ENCODE data around the gene MAFG. TPM values are rescaled to one million over a fixed set of nuclear protein-coding genes. Genes with fewer than 3 reads are reported as not detected.

Gene MAFG
- total RNA-seq, 1 experiment from 2014 or later, result 31.7 TPM

DNA sequence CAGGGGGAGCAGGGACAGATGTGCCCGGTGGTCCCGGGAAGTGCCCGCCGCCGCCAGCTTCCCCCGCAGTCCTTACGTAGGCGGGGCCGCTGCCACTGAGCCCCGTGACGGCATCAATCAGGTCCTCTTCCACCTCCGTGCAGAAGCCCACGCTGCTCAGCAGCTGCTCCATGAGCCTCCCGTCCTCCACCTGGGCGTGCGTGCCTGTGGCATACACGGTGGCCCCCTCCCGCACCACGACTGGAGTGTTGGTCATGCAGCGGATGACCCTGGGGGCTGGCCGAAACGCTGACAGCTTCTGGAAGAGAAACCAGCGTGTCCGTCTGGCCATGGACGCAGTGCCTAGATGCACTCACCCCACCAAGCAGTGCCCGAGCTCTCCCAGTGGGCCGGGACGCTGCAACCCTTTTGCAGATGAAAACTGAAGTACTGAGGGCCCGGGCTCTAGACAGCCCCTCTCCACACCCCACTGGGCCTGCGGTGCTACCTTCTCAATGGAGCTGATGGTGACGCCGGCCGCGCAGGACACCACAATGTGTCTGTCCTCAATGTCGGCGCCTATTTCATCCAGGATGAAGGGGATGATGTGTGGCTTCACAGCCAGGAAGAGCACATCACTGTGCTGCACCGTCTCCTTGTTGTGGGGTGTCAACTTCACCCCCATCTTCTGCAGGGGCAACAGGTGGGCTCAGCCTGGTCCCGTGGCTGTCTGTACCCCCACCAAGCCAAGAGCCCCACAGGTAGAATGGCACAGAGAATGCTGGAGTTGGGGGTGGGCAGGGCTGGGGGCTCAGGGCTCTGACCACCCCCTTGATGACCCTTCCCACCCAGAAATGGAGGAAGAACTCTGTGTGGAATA is 7.5 kb upstream of the MAFG start:
- Histone ChIP-seq H3K27me3 (ENCODE audit: control insufficient read depth, insufficient read depth, low read length) (no peaks in the 10 kb centered on the region; the same call in 1 of the 2 replicates), H3K36me3 (replicated peaks; ENCODE audit: control insufficient read depth, insufficient read depth, low read length) (peaks cover 12% of the 10 kb centered on the region), H3K4me3 (ENCODE audit: insufficient read depth, low read depth, low read length) (no peak overlapping the region)
- no peak for DNase-seq

DNA sequence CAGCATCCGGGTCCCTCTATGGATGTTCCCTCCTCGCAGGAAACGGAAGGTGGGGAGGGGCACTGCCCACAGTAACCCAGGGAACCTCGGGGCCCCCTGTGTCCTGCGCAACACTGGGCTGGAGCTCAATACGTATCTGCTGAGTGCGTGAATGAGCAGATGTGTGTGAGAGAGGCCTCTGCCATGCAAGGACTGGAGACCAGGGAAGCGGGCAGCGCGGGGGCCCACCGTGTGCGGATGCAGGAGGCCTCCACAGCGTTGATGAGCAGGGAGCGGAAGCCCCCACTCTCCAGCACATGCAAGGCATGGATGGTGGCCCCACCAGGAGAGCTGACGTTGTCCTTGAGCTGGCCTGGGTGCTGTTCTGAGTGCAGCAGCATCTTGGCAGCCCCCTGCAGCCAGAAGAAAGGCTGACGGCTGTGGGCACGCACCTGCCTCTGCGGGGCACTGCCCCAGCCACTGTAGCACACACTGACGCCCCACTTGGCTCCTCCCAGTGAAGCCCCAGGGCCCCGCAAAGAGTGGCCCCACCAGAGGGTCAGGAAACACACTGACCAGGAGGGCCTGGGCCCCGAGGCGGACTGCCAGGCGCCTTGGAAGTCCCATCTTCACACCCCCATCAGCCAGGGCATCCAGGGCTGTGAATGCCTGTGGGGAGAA is 6.7 kb upstream of the MAFG start:
- Histone ChIP-seq H3K4me3 (ENCODE audit: insufficient read depth, low read depth, low read length) (no peak overlapping the region), H3K36me3 (replicated peaks; ENCODE audit: control insufficient read depth, insufficient read depth, low read length) (peaks cover 12% of the 10 kb centered on the region), H3K27me3 (ENCODE audit: control insufficient read depth, insufficient read depth, low read length) (no peaks in the 10 kb centered on the region; the same call in 1 of the 2 replicates)
- no peak for DNase-seq

GRCh38 chr17:81933178-81933699 is 5.7 kb upstream of the MAFG start:
- H3K36me3 ChIP-seq (replicated peaks; ENCODE audit: control insufficient read depth, insufficient read depth, low read length), result peaks cover 12% of the 10 kb centered on the region
- DNase-seq, result no peak
- peaks cover 8% of the 10 kb centered on the region for H3K27me3 ChIP-seq (ENCODE audit: control insufficient read depth, insufficient read depth, low read length)
- H3K4me3 ChIP-seq (ENCODE audit: insufficient read depth, low read depth, low read length), result no peak overlapping the region

- Histone ChIP-seq H3K36me3 (replicated peaks; ENCODE audit: control insufficient read depth, insufficient read depth, low read length) (peaks cover 12% of the 10 kb centered on the region), H3K4me3 (ENCODE audit: insufficient read depth, low read depth, low read length) (no peak overlapping the region), H3K27me3 (ENCODE audit: control insufficient read depth, insufficient read depth, low read length) (peaks cover 10% of the 10 kb centered on the region)
- no peak for DNase-seq
Observed at GRCh38 chr17:81932333-81932983, 4.9 kb upstream of the MAFG start.

DNA sequence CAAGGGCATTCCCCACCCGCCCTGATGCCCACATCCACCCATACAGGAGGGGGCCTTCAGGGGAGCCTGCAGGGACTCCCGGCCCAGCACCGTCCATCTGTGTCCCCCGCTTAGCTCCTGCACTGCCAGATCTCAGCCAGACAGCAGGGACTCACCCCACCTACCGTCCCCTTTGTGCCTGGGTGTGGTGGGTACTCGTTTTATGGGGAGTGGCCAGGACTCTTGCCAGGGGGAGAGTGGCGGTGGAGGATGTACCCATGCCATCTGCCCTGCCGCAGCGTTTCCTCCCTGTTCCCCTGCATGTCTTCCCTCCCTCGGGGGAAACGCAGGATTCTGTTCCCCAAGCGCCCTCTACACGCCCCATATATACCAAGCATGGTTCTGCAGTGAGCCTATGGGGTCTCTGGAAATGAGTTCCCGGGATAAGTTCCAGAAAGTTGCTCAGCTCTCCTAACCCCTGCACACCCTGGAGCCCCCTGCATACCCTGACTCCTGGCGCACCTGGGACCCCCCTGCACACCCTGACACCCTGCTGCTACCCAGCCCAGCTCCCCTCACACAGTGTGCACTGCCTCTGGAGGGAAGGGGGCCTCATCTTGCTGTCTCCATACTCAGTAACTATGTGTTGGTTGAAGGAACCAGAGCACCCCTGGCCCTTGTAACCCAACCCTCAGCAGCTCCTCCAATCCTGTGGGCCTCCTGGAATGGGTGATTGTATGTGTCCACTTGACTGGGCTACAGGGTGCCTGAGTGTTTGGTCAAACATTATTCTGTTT is 4.2 kb upstream of the MAFG start:
- peaks cover 12% of the 10 kb centered on the region for H3K36me3 ChIP-seq (replicated peaks; ENCODE audit: control insufficient read depth, insufficient read depth, low read length)
- DNase-seq, result no peak
- no peak overlapping the region for H3K4me3 ChIP-seq (ENCODE audit: insufficient read depth, low read depth, low read length)
- H3K27me3 ChIP-seq (ENCODE audit: control insufficient read depth, insufficient read depth, low read length), result peaks cover 10% of the 10 kb centered on the region

- Histone ChIP-seq H3K27me3 (ENCODE audit: control insufficient read depth, insufficient read depth, low read length) (peaks cover 10% of the 10 kb centered on the region), H3K4me3 (ENCODE audit: insufficient read depth, low read depth, low read length) (no peak overlapping the region), H3K36me3 (replicated peaks; ENCODE audit: control insufficient read depth, insufficient read depth, low read length) (peaks cover 12% of the 10 kb centered on the region)
- DNase-seq, result no peak
Observed at GRCh38 chr17:81931189-81931556, 3.6 kb upstream of the MAFG start.

GRCh38 chr17:81930142-81931125 is 2.9 kb upstream of the MAFG start:
- peaks cover 12% of the 10 kb centered on the region for H3K36me3 ChIP-seq (replicated peaks; ENCODE audit: control insufficient read depth, insufficient read depth, low read length)
- H3K4me3 ChIP-seq (ENCODE audit: insufficient read depth, low read depth, low read length), result no peak overlapping the region
- DNase-seq, result no peak
- H3K27me3 ChIP-seq (ENCODE audit: control insufficient read depth, insufficient read depth, low read length), result peaks cover 10% of the 10 kb centered on the region

DNA sequence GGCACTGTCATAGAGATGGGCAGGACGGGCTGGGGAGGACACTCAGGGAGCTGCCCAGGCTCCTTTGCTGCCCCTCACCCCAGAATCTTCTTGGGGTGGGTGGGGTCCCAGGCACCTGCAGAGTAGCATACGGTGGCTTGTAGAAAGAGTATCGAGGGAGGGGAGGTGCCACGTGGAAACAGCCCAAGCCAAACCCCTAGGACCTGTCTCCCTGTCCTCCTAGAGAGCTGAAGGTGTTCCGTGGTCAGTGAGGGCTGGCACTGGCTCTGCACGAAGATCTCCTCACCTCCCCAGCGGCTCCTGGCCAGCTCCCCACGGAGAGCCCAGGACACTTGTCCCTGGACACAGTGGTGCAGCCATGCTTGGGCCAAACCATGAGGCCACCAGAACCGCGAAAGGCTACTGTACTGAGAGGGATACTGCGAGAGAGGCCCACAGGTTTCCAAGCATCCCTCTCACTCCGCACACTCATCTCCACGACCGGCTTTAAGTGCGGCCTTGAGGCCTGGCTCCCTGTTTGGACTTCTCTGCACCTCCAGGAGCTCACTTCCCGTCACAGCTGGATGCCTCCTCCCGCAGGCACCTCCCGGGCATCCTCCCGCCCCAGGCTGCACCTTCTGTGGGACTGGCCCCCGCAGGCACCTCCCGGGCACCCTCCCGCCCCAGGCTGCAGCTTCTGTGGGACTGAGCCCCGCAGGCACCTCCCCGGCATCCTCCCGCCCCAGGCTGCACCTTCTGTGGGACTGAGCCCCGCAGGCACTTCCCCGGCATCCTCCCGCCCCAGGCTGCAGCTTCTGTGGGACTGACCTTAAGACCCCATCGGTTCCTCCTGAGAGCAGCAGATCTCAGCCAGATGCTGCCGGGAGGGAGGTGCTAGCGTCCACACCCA is 2.0 kb upstream of the MAFG start:
- no peak overlapping the region for H3K4me3 ChIP-seq (ENCODE audit: insufficient read depth, low read depth, low read length)
- no peak for DNase-seq
- peaks cover 10% of the 10 kb centered on the region for H3K27me3 ChIP-seq (ENCODE audit: control insufficient read depth, insufficient read depth, low read length)
- peaks cover 6% of the 10 kb centered on the region for H3K36me3 ChIP-seq (replicated peaks; ENCODE audit: control insufficient read depth, insufficient read depth, low read length)

DNA sequence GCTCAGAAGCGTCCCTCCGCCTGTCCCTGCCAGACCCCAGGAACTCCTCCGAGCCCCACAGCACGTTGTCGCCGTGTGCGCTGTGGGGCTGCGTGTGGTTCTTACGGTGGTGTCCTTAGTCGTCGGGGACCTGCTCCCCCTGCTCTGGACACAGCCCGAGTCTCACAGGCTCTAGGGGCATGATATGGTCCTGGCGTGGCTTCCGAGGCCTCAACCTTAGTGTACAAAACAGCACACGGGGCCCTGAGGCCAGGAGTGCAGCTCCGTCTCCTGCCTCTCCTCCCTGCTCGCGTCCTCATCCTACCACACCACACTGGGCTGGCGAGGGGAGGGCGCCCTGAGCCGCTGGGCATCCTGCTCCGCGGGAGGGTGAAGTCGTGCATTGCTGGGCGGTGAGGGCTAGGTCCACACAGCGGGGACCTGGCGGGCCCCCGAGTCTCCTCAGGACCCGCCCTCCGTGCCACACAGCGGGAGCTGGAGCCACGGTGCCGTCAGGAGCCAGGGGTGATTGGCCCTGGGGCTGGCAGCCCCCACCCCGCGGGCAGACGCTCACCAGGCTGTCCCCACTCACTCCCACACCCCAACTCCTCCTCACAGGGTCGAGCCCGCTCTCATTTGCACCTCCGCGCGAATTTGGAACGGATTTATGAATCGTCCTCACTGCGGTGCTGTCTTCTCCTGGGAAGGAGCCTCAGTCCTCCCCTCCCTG is 1.2 kb upstream of the MAFG start:
- Histone ChIP-seq H3K4me3 (ENCODE audit: insufficient read depth, low read depth, low read length) (peak overlapping the region; percentile 68), H3K27me3 (ENCODE audit: control insufficient read depth, insufficient read depth, low read length) (peaks cover 10% of the 10 kb centered on the region), H3K36me3 (replicated peaks; ENCODE audit: control insufficient read depth, insufficient read depth, low read length) (peaks cover 3% of the 10 kb centered on the region; the same call in 1 of the 2 replicates)
- peak; percentile 79 for DNase-seq

DNA sequence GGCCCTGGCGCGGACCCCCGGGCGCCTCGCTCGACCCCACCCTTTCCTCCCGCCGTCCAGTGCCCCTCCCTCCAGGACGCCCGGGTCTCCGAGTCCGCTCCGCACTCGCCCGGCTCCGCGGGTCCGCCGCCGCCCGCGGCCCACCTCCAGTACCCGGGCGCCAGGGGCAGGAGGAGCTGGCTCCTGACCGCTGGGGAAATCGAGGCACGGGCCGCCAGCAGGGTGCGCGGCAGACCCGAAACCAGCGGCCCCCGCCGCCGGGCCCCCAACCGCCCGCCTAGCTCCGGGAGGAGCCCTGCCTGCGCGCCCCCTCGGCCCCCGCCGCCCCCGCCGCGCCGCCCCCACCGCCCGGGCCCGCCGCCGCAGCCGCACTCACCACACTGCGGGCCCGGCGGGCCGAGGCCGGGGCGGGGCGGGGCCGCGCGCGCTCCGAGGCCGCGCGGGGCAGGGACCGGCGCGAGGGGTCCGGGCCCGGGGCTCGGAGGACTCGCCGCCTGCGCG is 333 bp downstream of the MAFG start:
- Histone ChIP-seq H3K27me3 (ENCODE audit: control insufficient read depth, insufficient read depth, low read length) (peaks cover 10% of the 10 kb centered on the region), H3K36me3 (replicated peaks; ENCODE audit: control insufficient read depth, insufficient read depth, low read length) (no peaks in the 10 kb centered on the region), H3K4me3 (ENCODE audit: insufficient read depth, low read depth, low read length) (peak overlapping the region; percentile 67)
- no peak for DNase-seq

DNA sequence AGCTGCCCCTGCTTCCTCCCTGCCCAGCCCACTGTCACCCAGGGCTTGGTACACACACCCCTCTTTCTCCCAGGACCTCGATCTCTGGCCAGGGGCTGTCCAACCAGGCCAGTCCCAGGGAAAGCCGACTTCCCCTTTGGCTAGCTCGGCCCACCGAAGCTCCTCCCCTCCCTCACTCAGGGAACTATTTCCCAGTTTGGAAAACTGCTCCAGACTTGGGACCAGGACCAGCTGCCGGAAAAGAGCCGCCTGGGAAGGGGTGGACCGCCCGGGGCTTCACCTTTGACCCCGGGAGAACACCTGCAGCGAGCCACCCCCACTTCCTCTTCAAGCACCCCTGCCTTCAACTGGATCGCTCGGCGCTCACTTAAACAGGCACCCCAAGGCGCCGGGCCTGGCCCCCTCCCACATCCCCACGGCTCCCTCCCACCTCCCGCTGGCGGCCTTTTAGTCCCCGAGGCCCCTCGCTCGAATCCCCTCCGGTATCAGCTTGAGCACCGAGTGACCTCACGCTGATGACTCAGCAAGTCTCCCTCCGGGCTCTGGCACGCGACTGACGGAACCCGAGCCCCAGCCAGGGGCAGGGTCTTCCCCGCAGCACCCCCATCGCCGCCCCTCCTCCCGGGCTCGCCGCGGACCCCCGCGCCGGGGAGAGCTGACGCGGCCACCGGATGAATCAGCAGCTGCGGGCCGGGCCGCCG is 934 bp downstream of the MAFG start:
- peaks cover 10% of the 10 kb centered on the region for H3K27me3 ChIP-seq (ENCODE audit: control insufficient read depth, insufficient read depth, low read length)
- H3K36me3 ChIP-seq (replicated peaks; ENCODE audit: control insufficient read depth, insufficient read depth, low read length), result peaks cover 2% of the 10 kb centered on the region
- DNase-seq, result peak; percentile 94
- peak overlapping the region; percentile 67 for H3K4me3 ChIP-seq (ENCODE audit: insufficient read depth, low read depth, low read length)
